ENCODE measurements around the gene CPED1. TPM values are rescaled to one million over a fixed set of nuclear protein-coding genes. Genes with fewer than 3 reads are reported as not detected.

CPED1 gene
- total and polyA plus RNA-seq, 10 of the 15 experiments (the other 5 are each of a cell fraction or from before 2014, with no cell fraction given): 0.01 to 0.77 (median 0.10) TPM; not detected in 1

DNA sequence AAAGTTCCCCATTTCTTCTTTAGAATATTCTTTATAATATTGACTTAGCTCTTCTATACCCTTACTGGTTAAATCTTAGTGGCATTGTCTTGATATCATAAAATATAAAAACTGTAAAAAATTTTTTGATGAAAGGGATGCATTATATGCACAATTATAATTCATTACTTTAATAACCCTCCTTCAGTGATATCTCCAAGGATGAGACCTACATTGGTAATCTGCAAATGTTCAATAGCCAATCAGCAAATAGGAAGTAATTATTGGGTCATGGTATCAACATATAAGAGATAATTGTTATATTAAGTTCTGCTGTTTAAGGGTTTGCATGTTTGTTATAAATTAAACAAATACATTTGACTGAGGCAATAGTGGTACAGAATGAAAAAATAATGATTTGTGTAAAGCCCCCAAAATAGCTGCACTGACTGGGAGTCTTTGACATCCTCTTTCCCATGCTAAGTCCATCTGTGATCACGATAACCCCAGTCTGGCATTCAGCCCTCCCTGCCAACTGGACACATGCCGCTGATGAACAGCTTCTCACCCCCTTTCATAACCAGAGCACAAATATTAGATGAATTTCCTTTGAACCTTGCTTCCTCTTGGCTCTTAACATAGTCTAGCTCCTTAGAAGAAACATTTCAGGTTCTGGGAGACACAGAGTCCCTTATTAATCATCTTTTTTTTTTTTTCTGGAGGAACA is 169.5 kb downstream of the CPED1 start (continued):
- TF ChIP-seq, protein P1, sequence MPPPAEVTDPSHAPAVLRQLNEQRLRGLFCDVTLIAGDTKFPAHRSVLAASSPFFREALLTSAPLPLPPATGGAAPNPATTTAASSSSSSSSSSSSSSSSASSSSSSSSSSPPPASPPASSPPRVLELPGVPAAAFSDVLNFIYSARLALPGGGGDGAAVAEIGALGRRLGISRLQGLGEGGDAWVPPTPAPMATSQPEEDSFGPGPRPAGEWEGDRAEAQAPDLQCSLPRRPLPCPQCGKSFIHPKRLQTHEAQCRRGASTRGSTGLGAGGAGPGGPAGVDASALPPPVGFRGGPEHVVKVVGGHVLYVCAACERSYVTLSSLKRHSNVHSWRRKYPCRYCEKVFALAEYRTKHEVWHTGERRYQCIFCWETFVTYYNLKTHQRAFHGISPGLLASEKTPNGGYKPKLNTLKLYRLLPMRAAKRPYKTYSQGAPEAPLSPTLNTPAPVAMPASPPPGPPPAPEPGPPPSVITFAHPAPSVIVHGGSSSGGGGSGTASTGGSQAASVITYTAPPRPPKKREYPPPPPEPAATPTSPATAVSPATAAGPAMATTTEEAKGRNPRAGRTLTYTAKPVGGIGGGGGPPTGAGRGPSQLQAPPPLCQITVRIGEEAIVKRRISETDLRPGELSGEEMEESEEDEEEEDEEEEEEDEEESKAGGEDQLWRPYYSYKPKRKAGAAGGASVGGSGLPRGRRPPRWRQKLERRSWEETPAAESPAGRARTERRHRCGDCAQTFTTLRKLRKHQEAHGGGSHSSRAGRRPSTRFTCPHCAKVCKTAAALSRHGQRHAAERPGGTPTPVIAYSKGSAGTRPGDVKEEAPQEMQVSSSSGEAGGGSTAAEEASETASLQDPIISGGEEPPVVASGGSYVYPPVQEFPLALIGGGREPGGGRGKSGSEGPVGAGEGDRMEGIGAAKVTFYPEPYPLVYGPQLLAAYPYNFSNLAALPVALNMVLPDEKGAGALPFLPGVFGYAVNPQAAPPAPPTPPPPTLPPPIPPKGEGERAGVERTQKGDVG (CRISPR knock-in tag; IDR thresholded peaks at IDR 0.05): no peak
- TF ChIP-seq MEF2B (IDR thresholded peaks at IDR 0.05; ENCODE audit: partially characterized antibody, poor library complexity, severe bottlenecking): no peak

DNA sequence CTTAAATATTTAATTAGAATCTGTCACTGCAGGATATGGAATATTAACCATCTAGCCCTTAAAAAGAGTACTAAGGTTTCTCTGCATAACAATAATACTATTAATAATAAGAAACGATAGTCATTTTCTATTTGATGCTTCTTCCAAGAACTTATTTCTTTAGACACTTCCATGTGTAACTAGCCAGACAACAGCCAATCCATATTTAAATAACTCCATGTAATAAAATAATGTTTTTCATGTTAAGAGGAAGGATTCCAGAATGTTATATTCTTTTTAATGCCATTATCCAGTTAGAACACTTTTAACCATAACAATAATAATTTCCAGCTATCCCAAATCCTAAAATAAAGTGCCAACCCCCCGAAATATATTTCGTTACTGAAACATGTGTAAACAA is 170.2 kb downstream of the CPED1 start:
- H3K9ac ChIP-seq (ENCODE audit: control insufficient read depth, insufficient read depth, low read length): no peak overlapping the region
- no peak overlapping the region for H3K4me3 ChIP-seq
- no peak overlapping the region for H3K4me2 ChIP-seq (ENCODE audit: control insufficient read depth, insufficient read depth)
- H3K79me2 ChIP-seq (ENCODE audit: control insufficient read depth, insufficient read depth, low read length): no peaks in the 10 kb centered on the region
- ChIA-PET SMC1A (ENCODE audit: uncharacterized antibody, unreplicated experiment) (no interaction called here), CTCF (no interaction called here), POLR2A (no interaction called here), RAD21 (ENCODE audit: unreplicated experiment) (no interaction called here)
- no peak overlapping the region for H3K27ac ChIP-seq (ENCODE audit: control insufficient read depth, insufficient read depth)
- no peaks in the 10 kb centered on the region for H3K4me1 ChIP-seq (ENCODE audit: control insufficient read depth, insufficient read depth, low read length)
- H2AFZ ChIP-seq (ENCODE audit: control insufficient read depth, low read depth, low read length): no peak overlapping the region
- no TSS peak for BruUV-seq (replicated peaks)
- no peak for DNase-seq (ENCODE audit: low read depth, low spot score)
- no peaks in the 10 kb centered on the region for H4K20me1 ChIP-seq (ENCODE audit: control insufficient read depth, insufficient read depth)
- H3K27me3 ChIP-seq (replicated peaks in 1 of 2; ENCODE audit: control insufficient read depth in 2 of 2, insufficient read depth in 2 of 2, low read length in 1 of 2): no peaks in the 10 kb centered on the region
- intact Hi-C loops (cut with micrococcal nuclease; ENCODE audit: unreplicated experiment): no loop called here
- ATAC-seq: no peak
- 33% methylated on average over 3 of the region's 3 CpGs for WGBS (ENCODE audit: insufficient coverage, insufficient replicate concordance, low lambda C conversion rate, missing lambda C conversion rate)
- H3K9me3 ChIP-seq (replicated peaks; ENCODE audit: control insufficient read depth, insufficient read depth, low read length): no peaks in the 10 kb centered on the region
- in situ Hi-C loops (cut with MboI): no loop called here
- H3K36me3 ChIP-seq (ENCODE audit: control insufficient read depth in 2 of 2, insufficient read depth in 2 of 2, low read length in 1 of 2): no peaks in the 10 kb centered on the region
- no peak for FAIRE-seq
- TF ChIP-seq MYC (IDR thresholded peaks at IDR 0.05; ENCODE audit: insufficient read depth, insufficient read length, insufficient replicate concordance, low read length, severe bottlenecking) (no peak), TCF12 (IDR thresholded peaks at IDR 0.05; ENCODE audit: low read depth, low read length) (no peak), SMAD5 (IDR thresholded peaks at IDR 0.05; ENCODE audit: low read depth) (no peak), ETV6 (conservative IDR thresholded peaks at IDR 0.05 in 1 of 2, IDR thresholded peaks at IDR 0.05 in 1 of 2; ENCODE audit: borderline replicate concordance in 1 of 2, low read depth in 1 of 2) (no peak), BRCA1 (IDR thresholded peaks at IDR 0.05; ENCODE audit: low read depth, low read length) (no peak), EP300 (IDR thresholded peaks at IDR 0.05; ENCODE audit: borderline replicate concordance in 1 of 2, control insufficient read depth in 1 of 2, low read depth in 2 of 2, low read length in 2 of 2) (no peak), NKRF (conservative IDR thresholded peaks at IDR 0.05) (no peak), CHD4 (IDR thresholded peaks at IDR 0.05) (no peak), SREBF1 (IDR thresholded peaks at IDR 0.05; ENCODE audit: low read length) (no peak)
- TF ChIP-seq, protein P2, sequence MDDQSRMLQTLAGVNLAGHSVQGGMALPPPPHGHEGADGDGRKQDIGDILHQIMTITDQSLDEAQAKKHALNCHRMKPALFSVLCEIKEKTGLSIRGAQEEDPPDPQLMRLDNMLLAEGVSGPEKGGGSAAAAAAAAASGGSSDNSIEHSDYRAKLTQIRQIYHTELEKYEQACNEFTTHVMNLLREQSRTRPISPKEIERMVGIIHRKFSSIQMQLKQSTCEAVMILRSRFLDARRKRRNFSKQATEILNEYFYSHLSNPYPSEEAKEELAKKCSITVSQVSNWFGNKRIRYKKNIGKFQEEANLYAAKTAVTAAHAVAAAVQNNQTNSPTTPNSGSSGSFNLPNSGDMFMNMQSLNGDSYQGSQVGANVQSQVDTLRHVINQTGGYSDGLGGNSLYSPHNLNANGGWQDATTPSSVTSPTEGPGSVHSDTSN (IDR thresholded peaks at IDR 0.05; ENCODE audit: insufficient replicate concordance, low read depth, low read length): no peak
